GM19397 (cell line): Measurements from ENCODE around the gene MAP2K5.
A peak's percentile ranks its signal among the peaks of the same experiment; 100 is the strongest.

Source experiments
- ATAC-seq: cut with Tn5 transposase; IDR thresholded peaks from one replicate; pipeline ENCODE4 v1.9.1; 2021; ENCODE audit warnings: mild to moderate bottlenecking, moderate library complexity; ENCODE audit not compliant: unreplicated experiment

Gene MAP2K5

DNA sequence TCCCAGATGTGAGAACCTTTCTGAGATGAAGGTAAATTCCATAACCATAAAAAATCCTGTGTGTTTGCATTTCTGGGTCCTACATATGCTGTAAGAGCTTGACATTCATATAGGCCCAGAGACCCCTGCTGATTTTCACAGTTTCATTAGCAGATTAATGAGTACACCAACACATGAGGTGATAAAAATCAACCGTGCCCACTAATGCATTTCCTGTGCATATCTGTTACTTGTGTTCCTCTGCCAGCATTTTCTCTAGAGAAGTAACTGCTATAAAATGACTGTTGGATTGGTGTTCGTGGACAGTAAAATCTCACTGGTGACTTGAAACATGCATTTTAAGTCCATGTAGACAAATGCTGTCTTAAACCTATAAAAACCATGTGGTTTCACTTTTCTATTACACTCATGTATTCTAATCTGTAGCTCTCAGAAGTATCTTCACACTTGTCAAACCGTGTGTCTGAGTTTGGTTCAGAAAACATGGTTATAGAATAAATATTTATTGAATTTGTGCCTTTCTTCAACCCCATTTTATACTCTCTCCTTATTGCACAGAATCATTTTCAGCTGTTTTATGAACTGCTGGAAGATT is 14.6 kb downstream of the MAP2K5 start:
- ATAC-seq, result no peak

GRCh38 chr15:67558502-67558901 is 16.0 kb downstream of the MAP2K5 start:
- no peak for ATAC-seq

DNA sequence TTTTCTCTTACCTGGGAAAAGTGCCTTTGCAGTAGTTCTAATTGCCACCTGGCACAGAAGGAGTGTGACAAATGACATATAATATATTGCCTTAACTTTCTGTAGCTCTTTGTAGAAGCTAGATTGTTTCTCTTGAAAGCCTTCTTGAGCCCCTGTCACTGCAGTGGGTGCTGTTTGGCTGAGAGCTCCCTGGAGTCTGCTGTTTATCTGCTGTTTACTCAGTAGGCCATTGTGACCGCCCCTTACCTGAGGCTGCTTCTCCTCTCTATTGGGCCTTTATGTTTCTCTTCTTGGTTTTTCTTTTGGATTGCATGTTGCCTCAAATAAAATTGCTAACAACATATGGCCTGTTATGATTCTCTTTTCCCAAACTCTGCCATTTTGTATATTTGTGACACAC is 16.7 kb downstream of the MAP2K5 start:
- ATAC-seq, result no peak

- ATAC-seq, result no peak
Observed at GRCh38 chr15:67559576-67559975, 17.1 kb downstream of the MAP2K5 start.

- no peak for ATAC-seq
Observed at GRCh38 chr15:67560320-67560719, 17.8 kb downstream of the MAP2K5 start.

DNA sequence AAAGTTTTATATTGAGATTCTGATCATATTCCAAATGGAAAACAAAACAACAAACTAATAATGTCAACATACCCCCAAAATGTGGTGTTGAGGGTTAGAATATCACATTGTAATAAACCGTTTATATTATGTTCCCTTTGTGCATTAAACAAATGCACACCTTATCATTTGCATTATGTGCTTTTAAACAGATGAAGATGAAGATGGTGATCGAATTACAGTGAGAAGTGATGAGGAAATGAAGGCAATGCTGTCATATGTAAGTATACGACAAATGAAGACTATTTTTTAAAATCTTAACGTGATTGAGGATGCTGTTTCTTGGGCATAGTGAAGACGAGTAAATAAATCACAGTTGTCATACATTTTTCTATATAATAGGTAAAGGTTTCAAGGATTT is 20.6 kb downstream of the MAP2K5 start:
- no peak for ATAC-seq

DNA sequence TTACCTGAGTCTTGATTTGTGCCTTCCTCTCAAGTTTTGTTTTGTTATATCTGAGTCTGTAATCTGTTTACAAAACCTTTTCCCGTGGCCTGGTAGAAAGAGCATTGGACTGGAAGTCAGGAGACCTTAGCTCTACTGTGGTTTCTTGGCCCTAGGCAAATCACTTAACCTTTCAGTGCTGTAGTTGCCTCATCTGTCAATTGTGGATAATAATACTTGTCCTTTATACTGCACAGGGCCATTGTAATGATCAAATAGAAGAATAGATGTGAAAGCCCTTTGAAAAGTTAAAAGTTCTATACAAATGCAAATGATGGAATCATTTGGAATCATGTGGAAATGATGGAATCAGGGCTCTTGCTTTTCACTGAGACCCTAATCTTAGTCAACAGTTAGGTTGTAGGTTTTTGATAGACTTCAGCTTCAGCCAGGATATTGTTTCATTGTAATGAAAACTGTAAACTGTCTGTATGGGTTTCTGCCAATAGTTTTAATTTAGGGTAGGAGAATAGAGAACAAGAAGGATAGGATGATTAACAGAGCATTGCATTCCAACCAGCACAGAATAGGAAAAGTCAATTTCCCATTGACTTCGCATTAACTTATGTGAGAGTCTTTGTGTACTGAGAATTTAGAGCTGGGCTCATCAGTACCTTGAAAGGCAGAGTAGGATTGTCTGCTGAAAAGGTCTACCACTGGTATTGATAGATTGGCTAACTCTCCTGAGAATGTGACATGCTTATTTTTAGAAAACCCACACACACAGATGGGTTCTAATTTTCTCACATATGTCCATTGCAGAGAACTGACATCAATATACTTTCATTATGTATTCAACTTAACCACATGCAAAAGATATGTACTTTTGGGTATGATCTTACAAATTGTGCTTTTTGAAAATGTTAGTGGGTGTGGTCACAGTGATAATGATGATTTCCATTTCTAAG is 21.8 kb downstream of the MAP2K5 start:
- peak; percentile 88 for ATAC-seq

DNA sequence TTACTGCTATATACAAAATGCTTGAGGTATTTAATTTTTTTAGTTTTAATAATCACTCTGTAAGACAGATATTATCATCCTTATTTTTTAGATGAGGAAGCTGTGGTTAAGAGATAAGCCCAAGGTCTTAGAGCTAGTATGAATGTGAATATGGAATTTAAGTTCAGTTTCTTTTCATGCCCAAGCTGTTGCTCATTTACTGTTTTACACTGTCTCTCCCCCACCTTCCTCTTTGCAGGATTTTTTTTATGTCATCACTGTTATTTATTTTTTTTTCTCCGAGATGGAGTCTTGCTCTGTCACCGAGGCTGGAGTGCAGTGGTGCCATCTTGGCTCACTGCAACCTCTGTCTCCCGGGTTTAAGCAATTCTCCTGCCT is 22.5 kb downstream of the MAP2K5 start:
- peak; percentile 26 for ATAC-seq

DNA sequence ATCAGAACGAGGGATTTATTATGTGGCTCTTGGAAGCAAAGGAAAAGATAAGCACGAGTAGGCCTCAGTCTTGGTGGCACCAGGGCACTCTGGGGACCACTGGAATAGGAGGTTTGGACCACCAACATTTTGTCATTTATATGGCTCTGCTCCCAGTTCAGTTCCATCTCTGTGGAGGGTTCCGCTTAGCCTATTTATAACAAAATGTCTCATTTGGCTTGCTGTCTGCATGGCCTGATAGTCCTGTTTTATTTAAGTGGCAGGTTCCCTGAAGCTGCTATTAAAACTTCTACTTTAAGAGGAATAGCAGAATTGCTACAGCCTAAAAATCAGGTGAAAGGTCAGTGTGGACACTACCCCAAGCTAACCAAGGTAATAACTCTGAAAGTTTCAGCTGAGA is 27.2 kb downstream of the MAP2K5 start:
- no peak for ATAC-seq

- ATAC-seq, result no peak
Observed at GRCh38 chr15:67570875-67571647, 28.6 kb downstream of the MAP2K5 start.

DNA sequence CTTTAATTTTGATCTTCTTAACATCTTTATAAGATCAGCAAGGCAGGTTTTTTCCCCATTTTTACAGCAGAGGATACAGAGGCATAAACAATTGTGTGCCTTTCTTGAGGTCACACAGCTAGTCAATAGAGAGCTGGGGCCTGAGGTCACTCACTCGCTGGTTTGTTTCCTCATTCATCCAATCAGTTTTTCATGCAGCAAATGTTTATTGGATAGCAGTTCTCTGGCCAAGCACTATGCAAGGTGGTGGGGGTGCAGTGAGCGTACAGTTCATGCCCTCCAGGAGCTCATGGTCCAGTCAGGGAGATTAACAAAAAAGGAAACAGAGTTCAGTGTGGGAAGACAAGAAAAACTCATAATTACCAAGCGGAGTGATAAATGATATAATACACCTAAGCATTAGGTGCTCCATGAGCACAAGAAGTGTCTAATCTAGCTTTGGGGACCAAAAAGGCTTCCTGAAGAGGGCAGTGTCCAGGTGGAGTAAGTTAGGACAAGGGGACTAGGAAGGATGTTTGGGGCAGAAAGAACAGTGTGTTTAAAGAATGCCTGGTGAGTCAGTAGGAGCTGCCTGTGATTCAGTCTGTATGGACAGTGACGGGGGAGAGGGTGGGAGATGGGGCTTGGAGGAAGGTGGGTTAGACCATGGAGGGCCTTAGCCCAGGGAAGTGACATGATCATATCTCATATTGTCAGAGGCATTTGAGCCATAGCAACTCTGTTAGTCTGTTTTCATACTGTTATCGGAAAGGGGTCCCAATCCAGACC is 29.3 kb downstream of the MAP2K5 start:
- no peak for ATAC-seq

- ATAC-seq, result no peak
Observed at GRCh38 chr15:67573194-67573593, 30.7 kb downstream of the MAP2K5 start.

DNA sequence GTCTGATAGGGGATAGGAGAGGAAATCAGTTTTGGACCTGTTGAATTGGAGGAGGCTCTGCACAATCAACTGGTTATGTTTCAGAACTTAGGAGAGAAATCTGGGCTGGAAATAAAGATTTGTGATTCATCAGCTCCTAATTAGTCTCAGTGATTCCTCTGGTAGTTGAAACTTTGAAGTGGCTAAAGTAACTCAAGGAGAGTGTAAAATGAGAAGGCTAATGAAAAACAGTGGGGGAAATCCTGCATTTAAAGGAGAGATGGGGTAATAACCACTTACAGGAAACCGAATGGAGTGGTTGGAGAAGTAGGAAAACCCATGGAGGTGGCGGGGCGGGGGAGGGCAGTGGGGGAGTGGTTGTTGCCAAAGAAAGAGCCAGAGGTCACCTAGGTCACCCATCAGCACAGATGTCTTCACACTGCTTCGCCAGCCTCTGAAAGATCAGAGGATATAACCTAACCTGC is 32.6 kb downstream of the MAP2K5 start:
- ATAC-seq, result no peak

DNA sequence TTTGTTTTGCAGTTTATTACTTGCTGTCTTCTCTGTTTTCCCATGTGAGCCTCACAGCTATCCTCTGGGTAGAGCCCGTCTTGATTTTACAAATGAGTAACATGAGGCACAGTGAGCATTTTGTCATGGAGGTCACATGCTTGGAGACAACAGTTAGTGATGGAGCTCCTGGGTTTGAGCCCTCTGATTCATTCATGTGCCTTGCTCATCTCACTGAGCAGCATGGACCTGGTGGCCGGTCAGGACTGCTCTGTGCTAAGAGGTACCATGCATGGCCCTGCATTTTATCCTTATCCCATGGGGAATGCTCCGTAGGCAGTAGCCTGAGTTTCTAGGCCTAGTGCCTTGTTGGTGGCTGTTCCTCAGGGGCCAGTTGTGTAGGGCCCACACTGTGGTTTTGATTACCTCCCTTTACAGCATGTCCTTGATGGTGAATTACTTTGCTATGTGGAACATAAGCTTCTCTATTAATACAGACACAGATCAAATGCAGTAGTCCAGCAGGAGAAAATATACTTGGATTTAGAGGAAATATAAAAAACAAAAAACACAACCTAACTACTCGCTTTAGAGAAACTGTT is 35.6 kb downstream of the MAP2K5 start:
- no peak for ATAC-seq

GRCh38 chr15:67579164-67579563 is 36.7 kb downstream of the MAP2K5 start:
- no peak for ATAC-seq

- ATAC-seq, result no peak
Observed at GRCh38 chr15:67579967-67580366, 37.5 kb downstream of the MAP2K5 start.

DNA sequence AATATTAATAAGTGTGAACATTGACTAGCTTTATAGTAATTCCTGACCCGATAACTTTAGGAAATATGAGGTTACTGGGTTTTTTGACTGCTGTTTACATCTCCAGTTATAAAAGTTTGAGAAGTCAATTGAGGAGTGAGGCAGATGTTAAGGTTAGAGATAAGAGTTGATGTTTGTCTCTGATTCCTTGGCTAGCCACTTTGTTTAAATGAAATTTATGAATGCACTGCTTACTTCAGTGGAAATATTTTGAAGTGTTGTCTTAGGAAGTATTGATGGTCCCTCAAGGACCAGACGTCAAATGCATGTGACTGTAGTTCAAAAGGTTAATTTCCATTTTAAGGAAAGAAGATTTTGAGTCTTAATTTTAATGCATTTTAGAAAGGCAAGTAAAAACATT is 41.7 kb downstream of the MAP2K5 start:
- no peak for ATAC-seq

DNA sequence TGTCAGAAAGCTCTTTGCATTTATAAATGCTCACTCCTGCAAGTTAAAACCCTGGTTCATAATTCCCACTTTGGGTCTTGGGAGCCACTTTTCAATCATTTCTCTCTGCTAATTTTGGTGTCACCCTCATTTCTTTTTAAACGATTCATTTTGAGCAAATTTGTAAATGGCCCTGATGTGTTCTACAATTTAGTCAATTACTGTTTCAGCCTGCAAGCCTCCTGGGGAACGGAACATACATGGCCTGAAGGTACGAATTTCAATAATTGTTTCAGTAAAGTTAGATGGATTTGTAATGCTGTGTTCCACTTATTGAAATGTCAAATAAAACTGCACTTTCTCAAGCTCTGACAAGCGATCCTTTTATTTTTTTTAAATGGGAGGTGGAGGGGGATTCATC is 43.2 kb downstream of the MAP2K5 start:
- no peak for ATAC-seq

DNA sequence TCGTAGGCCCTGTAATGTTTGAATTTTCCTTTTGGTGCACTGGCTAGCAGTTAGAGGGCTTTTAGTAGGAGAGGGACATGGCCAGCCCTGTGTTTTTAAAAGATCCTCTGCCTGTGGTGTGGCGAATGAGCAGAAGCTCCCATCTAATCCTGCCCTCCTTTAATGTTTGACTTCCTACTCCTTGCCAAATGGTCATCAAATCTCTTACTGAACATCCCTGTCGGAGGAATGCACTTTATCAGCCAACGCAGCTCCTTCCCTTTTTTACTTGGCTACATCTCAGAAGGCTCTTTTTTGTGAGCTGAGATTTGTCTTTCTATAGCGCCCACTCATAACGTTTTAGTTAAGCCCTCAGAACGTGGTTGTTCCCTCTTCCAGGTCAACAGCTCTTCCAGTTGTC is 44.8 kb downstream of the MAP2K5 start:
- no peak for ATAC-seq

GRCh38 chr15:67587754-67588153 is 45.3 kb downstream of the MAP2K5 start:
- ATAC-seq, result no peak
